Type B pancreatic cell (in vitro differentiated cells): ENCODE results near the gene GBP1. TPM values are rescaled to one million over a fixed set of nuclear protein-coding genes. Genes with fewer than 3 reads are reported as not detected.

Experiments used
- DNase-seq: peaks from one replicate; pipeline ENCODE4 v3.0.0; 2021; ENCODE audit warnings: mixed read lengths; ENCODE audit not compliant: unreplicated experiment; ENCODE audit errors: extremely low spot score
- H3K27ac Mint-ChIP-seq: 2 replicates; pipeline ENCODE4 v1.8.0; 2021; ENCODE audit warnings: mild to moderate bottlenecking, mixed read lengths
- H3K27me3 Mint-ChIP-seq: 2 replicates; pipeline ENCODE4 v1.8.0; 2021; ENCODE audit warnings: mixed read lengths
- H3K36me3 Mint-ChIP-seq: 2 replicates; pipeline ENCODE4 v1.8.0; 2021; ENCODE audit warnings: mixed read lengths
- H3K4me1 Mint-ChIP-seq: one replicate; pipeline ENCODE4 v1.8.0; 2021; ENCODE audit warnings: mixed read lengths; ENCODE audit not compliant: unreplicated experiment
- H3K4me3 Mint-ChIP-seq: 2 replicates; pipeline ENCODE4 v1.8.0; 2021; ENCODE audit warnings: mild to moderate bottlenecking, mixed read lengths
- H3K9me3 Mint-ChIP-seq: 2 replicates; pipeline ENCODE4 v1.8.0; 2021; ENCODE audit warnings: mixed read lengths
- CTCF ChIP-seq: fragments of 200-600 bp; sonication (generic); conservative IDR thresholded peaks from 2 replicates; pipeline ENCODE4 v1.5.0; 2021; ENCODE audit warnings: antibody characterized with exemption, mild to moderate bottlenecking
- total RNA-seq: library from RNA; stranded (reverse); gene quantifications from 2 replicates; pipeline ENCODE4 v1.2.1, GENCODE V29; 2021; ENCODE audit warnings: low replicate concordance

GBP1 gene
- total RNA-seq, 1 donor from 2014 or later: 16.0 TPM

DNA sequence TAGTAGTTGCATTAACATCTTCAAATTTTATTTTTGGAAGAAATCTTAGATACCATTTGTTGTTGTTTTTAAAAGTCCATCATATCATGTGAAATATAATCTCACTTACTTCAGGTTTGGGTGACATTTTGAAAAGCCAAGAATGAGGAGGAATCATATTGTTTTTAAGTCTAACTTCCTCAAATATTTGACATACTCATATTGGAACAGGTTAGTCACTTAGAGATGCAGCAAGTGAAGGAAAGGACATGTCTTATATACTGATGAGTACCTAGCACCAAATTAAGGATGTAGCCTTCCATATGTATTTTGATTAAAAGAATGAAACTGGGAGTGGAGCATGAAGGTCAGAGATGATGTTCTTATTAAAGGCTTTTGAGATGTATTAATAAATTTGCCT is 37.0 kb upstream of the GBP1 start:
- H3K27ac Mint-ChIP-seq: no peak overlapping the region
- no peak overlapping the region for H3K4me3 Mint-ChIP-seq
- DNase-seq: no peak
- no peak for TF ChIP-seq CTCF
- H3K9me3 Mint-ChIP-seq: peaks cover 5% of the 10 kb centered on the region
- no peaks in the 10 kb centered on the region for H3K27me3 Mint-ChIP-seq
- H3K4me1 Mint-ChIP-seq: no peaks in the 10 kb centered on the region
- H3K36me3 Mint-ChIP-seq: peaks cover 3% of the 10 kb centered on the region

GRCh38 chr1:89100412-89100811 is 35.4 kb upstream of the GBP1 start:
- H3K27me3 Mint-ChIP-seq: no peaks in the 10 kb centered on the region
- peaks cover 14% of the 10 kb centered on the region for H3K9me3 Mint-ChIP-seq
- no peak overlapping the region for H3K4me3 Mint-ChIP-seq
- H3K36me3 Mint-ChIP-seq: peaks cover 3% of the 10 kb centered on the region
- DNase-seq: no peak
- no peak for TF ChIP-seq CTCF
- H3K27ac Mint-ChIP-seq: no peak overlapping the region
- H3K4me1 Mint-ChIP-seq: no peaks in the 10 kb centered on the region

DNA sequence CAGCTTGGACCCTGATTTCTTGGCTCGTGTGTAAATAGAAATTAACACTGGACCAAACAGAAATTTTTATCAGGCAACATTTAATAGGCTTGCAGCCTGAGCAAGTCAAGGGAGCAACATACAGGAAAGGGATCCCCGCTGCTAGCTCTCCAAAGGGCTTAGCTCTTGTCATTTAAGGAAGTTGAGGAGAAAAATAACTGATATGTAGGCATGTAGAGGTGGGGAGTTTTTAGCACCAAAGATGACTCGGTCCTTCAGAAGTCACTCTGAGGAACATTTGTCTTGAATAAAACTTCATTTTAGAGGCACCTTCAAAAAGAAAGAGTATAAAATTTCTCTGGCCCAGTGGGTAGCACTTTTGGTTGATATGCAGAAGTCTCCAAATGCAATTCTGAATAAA is 33.8 kb upstream of the GBP1 start:
- no peak overlapping the region for H3K4me3 Mint-ChIP-seq
- peaks cover 14% of the 10 kb centered on the region for H3K9me3 Mint-ChIP-seq
- H3K36me3 Mint-ChIP-seq: peaks cover 3% of the 10 kb centered on the region
- H3K27ac Mint-ChIP-seq: no peak overlapping the region
- TF ChIP-seq CTCF: no peak
- DNase-seq: no peak
- H3K4me1 Mint-ChIP-seq: no peaks in the 10 kb centered on the region
- H3K27me3 Mint-ChIP-seq: no peaks in the 10 kb centered on the region

- Mint-ChIP-seq H3K36me3 (peaks cover 3% of the 10 kb centered on the region), H3K27ac (no peak overlapping the region), H3K9me3 (peaks cover 14% of the 10 kb centered on the region), H3K4me1 (no peaks in the 10 kb centered on the region), H3K4me3 (no peak overlapping the region), H3K27me3 (no peaks in the 10 kb centered on the region)
- no peak for DNase-seq
- TF ChIP-seq CTCF: no peak
Measured at GRCh38 chr1:89095737-89096136, 30.7 kb upstream of the GBP1 start.

DNA sequence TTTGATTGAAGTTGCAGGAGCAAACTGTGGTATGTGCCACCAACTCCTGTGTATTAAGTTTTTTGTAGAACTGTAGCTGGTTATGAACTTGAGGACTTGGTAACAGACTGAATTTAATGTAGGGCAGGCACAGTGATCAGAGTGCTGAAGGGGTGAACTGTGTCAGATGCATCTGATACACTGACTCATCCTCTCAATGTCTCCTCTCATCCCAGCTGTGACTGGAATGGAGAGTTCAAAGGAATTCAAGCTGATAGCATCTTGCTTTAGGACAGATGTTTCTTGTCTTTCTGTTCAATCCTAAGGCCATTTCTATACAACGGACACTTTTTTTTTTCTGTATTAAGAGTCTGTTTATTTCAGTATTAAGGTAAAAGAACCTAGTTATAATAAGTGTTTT is 25.0 kb upstream of the GBP1 start:
- Mint-ChIP-seq H3K4me3 (no peak overlapping the region), H3K27me3 (no peaks in the 10 kb centered on the region), H3K27ac (no peak overlapping the region), H3K4me1 (no peaks in the 10 kb centered on the region), H3K9me3 (no peaks in the 10 kb centered on the region), H3K36me3 (no peaks in the 10 kb centered on the region)
- DNase-seq: no peak
- TF ChIP-seq CTCF: no peak

GRCh38 chr1:89088572-89088971 is 23.6 kb upstream of the GBP1 start:
- Mint-ChIP-seq H3K4me3 (no peak overlapping the region), H3K4me1 (no peaks in the 10 kb centered on the region), H3K27ac (no peak overlapping the region), H3K27me3 (no peaks in the 10 kb centered on the region), H3K36me3 (no peaks in the 10 kb centered on the region), H3K9me3 (no peaks in the 10 kb centered on the region)
- TF ChIP-seq CTCF: no peak
- no peak for DNase-seq
